HL-60/S4 treated with phorbol 12-myristate 13-acetate at 8.2 ng/mL for 4 days and 3 days (cell line): ENCODE measurements around the gene GADL1.

Experiments
- in situ Hi-C: fragments of 300-500 bp; cut with MboI; formaldehyde crosslinking; loops from 2 replicates; pipeline ENCODE4 v1.15.0; 2022; ENCODE audit warnings: low sequenced_read_pairs

The GADL1 gene

GRCh38 chr3:30894521-30895251, at the start of gene GADL1:
Gene GADL1 (minus strand): TSS chr3:30894661. CDS start chr3:30894614, 47 bp downstream.
- in situ Hi-C loops: no loop called here

GRCh38 chr3:30944124-30944523, 49.7 kb upstream of the GADL1 start:
- in situ Hi-C loops: no loop called here

GRCh38 chr3:30943206-30943605, 48.7 kb upstream of the GADL1 start:
- in situ Hi-C loops: no loop called here

- in situ Hi-C loops: no loop called here
Observed at GRCh38 chr3:30941342-30941741, 46.9 kb upstream of the GADL1 start.

- in situ Hi-C loops: no loop called here
Observed at GRCh38 chr3:30940740-30941139, 46.3 kb upstream of the GADL1 start.

GRCh38 chr3:30934208-30934550, 39.7 kb upstream of the GADL1 start:
- in situ Hi-C loops: no loop called here

- in situ Hi-C loops: no loop called here
Observed at GRCh38 chr3:30933478-30934207, 39.2 kb upstream of the GADL1 start.

GRCh38 chr3:30932513-30933098, 38.1 kb upstream of the GADL1 start:
- in situ Hi-C loops: no loop called here

GRCh38 chr3:30924763-30925162, 30.3 kb upstream of the GADL1 start:
- in situ Hi-C loops: no loop called here

GRCh38 chr3:30919564-30919963, 25.1 kb upstream of the GADL1 start:
- in situ Hi-C loops: no loop called here

- in situ Hi-C loops: no loop called here
Observed at GRCh38 chr3:30918761-30919160, 24.3 kb upstream of the GADL1 start.

- in situ Hi-C loops: no loop called here
Observed at GRCh38 chr3:30915782-30916181, 21.3 kb upstream of the GADL1 start.

GRCh38 chr3:30914696-30915095, 20.2 kb upstream of the GADL1 start:
- in situ Hi-C loops: no loop called here

GRCh38 chr3:30913176-30913575, 18.7 kb upstream of the GADL1 start:
- in situ Hi-C loops: no loop called here

GRCh38 chr3:30912301-30912700, 17.8 kb upstream of the GADL1 start:
- in situ Hi-C loops: no loop called here

- in situ Hi-C loops: no loop called here
Observed at GRCh38 chr3:30908456-30909037, 14.1 kb upstream of the GADL1 start.

- in situ Hi-C loops: no loop called here
Observed at GRCh38 chr3:30904996-30905395, 10.5 kb upstream of the GADL1 start.

- in situ Hi-C loops: no loop called here
Observed at GRCh38 chr3:30895329-30895728, 868 bp upstream of the GADL1 start.

- in situ Hi-C loops: no loop called here
Observed at GRCh38 chr3:30893678-30894325, 659 bp downstream of the GADL1 start.

GRCh38 chr3:30890907-30891306, 3.6 kb downstream of the GADL1 start:
- in situ Hi-C loops: no loop called here

GRCh38 chr3:30886888-30887287, 7.6 kb downstream of the GADL1 start:
- in situ Hi-C loops: no loop called here
